ENCODE results near the gene MARCHF11. TPM values are rescaled to one million over a fixed set of nuclear protein-coding genes. Genes with fewer than 3 reads are reported as not detected.

MARCHF11 gene
- total RNA-seq, 1 experiment from 2014 or later, result not detected

GRCh38 chr5:16066810-16067209, 112.8 kb downstream of the MARCHF11 start:
- ChIA-PET RAD21 (ENCODE audit: low non-redundant PET in 1 of 2, low total read pairs in 2 of 2, uncharacterized antibody in 2 of 2, unreplicated experiment in 2 of 2) (no interaction called here), POLR2A (no interaction called here), CTCF (no interaction called here)
- Histone ChIP-seq H3K9ac (ENCODE audit: low read length) (no peak overlapping the region), H2AFZ (ENCODE audit: low read depth, low read length, poor library complexity, severe bottlenecking) (no peak overlapping the region), H3K36me3 (ENCODE audit: control insufficient read depth in 1 of 2, insufficient read depth in 2 of 2, low read length in 2 of 2) (no peaks in the 10 kb centered on the region), H3K27me3 (ENCODE audit: insufficient read depth, low read length) (no peaks in the 10 kb centered on the region), H3K27ac (ENCODE audit: low read depth, low read length) (no peak overlapping the region), H3K4me3 (replicated peaks in 1 of 2; ENCODE audit: low read depth in 1 of 2, low read length in 2 of 2) (no peak overlapping the region), H3K79me2 (ENCODE audit: insufficient read depth, low read length) (no peaks in the 10 kb centered on the region), H4K20me1 (ENCODE audit: insufficient read depth) (no peaks in the 10 kb centered on the region), H3K4me2 (ENCODE audit: low read length) (no peak overlapping the region), H3K4me1 (ENCODE audit: control insufficient read depth in 1 of 2, insufficient read depth in 2 of 2, low read length in 2 of 2) (no peaks in the 10 kb centered on the region), H3K9me3 (ENCODE audit: control insufficient read depth in 1 of 2, insufficient read depth in 1 of 2, low read depth in 1 of 2, low read length in 2 of 2) (peaks cover 3 to 25% of the 10 kb centered on the region in 2 experiments; a peak in 2 of 4 replicates), H3K9me2 (ENCODE audit: insufficient read depth) (no peaks in the 10 kb centered on the region)
- no peak for DNase-seq (ENCODE audit: low read depth, low spot score)
- no peak for ATAC-seq
- no TSS peak for BruUV-seq (replicated peaks)
- no peak for TF ChIP-seq SRF (IDR thresholded peaks at IDR 0.05; ENCODE audit: low read depth)
- no peak for TF ChIP-seq POLR2A (IDR thresholded peaks at IDR 0.05; ENCODE audit: borderline replicate concordance, extremely low read depth, insufficient read depth, insufficient read length)
- no peak for TF ChIP-seq JUND (IDR thresholded peaks at IDR 0.05)
- no peak for TF ChIP-seq EZH2phosphoT487 (IDR thresholded peaks at IDR 0.05; ENCODE audit: borderline replicate concordance)
- no peak for TF ChIP-seq ZNF274 (IDR thresholded peaks at IDR 0.05; ENCODE audit: low read depth, low read length)
- TF ChIP-seq ELF1 (IDR thresholded peaks at IDR 0.05; ENCODE audit: borderline replicate concordance, low read depth), result no peak
- no peak for TF ChIP-seq TCF7L2 (IDR thresholded peaks at IDR 0.05; ENCODE audit: borderline replicate concordance, extremely low read depth, insufficient read depth, insufficient read length)
- intact Hi-C loops (cut with micrococcal nuclease), result no loop called here

GRCh38 chr5:16066320-16066719, 113.3 kb downstream of the MARCHF11 start:
- H3K4me1 ChIP-seq (ENCODE audit: control insufficient read depth in 1 of 2, insufficient read depth in 2 of 2, low read length in 2 of 2), result no peaks in the 10 kb centered on the region
- H3K27me3 ChIP-seq (ENCODE audit: insufficient read depth, low read length), result no peaks in the 10 kb centered on the region
- H3K9me3 ChIP-seq (ENCODE audit: control insufficient read depth in 1 of 2, insufficient read depth in 1 of 2, low read depth in 1 of 2, low read length in 2 of 2), result peaks cover 3 to 21% of the 10 kb centered on the region in 2 experiments; a peak in 2 of 4 replicates
- POLR2A ChIA-PET, result no interaction called here
- H3K36me3 ChIP-seq (ENCODE audit: control insufficient read depth in 1 of 2, insufficient read depth in 2 of 2, low read length in 2 of 2), result no peaks in the 10 kb centered on the region
- no peak for DNase-seq (ENCODE audit: low read depth, low spot score)
- BruUV-seq (replicated peaks), result no TSS peak
- TF ChIP-seq FOSL1 (IDR thresholded peaks at IDR 0.05; ENCODE audit: low read depth), result no peak
- no peak overlapping the region for H3K9ac ChIP-seq (ENCODE audit: low read length)
- no peaks in the 10 kb centered on the region for H4K20me1 ChIP-seq (ENCODE audit: insufficient read depth)
- no peak overlapping the region for H2AFZ ChIP-seq (ENCODE audit: low read depth, low read length, poor library complexity, severe bottlenecking)
- H3K4me2 ChIP-seq (ENCODE audit: low read length), result no peak overlapping the region
- CTCF ChIA-PET, result no interaction called here
- RAD21 ChIA-PET (ENCODE audit: low non-redundant PET in 1 of 2, low total read pairs in 2 of 2, uncharacterized antibody in 2 of 2, unreplicated experiment in 2 of 2), result no interaction called here
- no peak overlapping the region for H3K27ac ChIP-seq (ENCODE audit: low read depth, low read length)
- intact Hi-C loops (cut with micrococcal nuclease), result no loop called here
- no peak for ATAC-seq
- no peak overlapping the region for H3K4me3 ChIP-seq (replicated peaks in 1 of 2; ENCODE audit: low read depth in 1 of 2, low read length in 2 of 2)
- H3K79me2 ChIP-seq (ENCODE audit: insufficient read depth, low read length), result no peaks in the 10 kb centered on the region
- H3K9me2 ChIP-seq (ENCODE audit: insufficient read depth), result no peaks in the 10 kb centered on the region

Data from HCT116 (cell line).